Trophoblast cell (in vitro differentiated cells and primary cell): ENCODE data around the gene FAM241A.
"Not testable (repeated sequence)": the region's sequence is repeated elsewhere in the genome, so short reads cannot be mapped to it uniquely, and the experiment has no call there.

Source experiments
- DNase-seq, 2 donors: peaks; one replicate each; pipeline ENCODE4 v3.0.0-alpha.2; 2016
- H2AFZ ChIP-seq: 2 replicates; pipeline ENCODE4 v1.6.1; 2013; ENCODE audit warnings: low read length, moderate library complexity, mild to moderate bottlenecking; ENCODE audit not compliant: insufficient read depth, poor library complexity
- H2AK5ac ChIP-seq: 2 replicates; pipeline ENCODE4 v1.6.1; 2013; ENCODE audit warnings: mild to moderate bottlenecking, low read length
- H2BK120ac ChIP-seq: 2 replicates; pipeline ENCODE4 v1.6.1; 2013; ENCODE audit warnings: low read length, mild to moderate bottlenecking, moderate library complexity; ENCODE audit not compliant: insufficient read depth, poor library complexity
- H2BK12ac ChIP-seq: 2 replicates; pipeline ENCODE4 v1.6.1; 2013; ENCODE audit warnings: mild to moderate bottlenecking, low read length, moderate library complexity
- H2BK5ac ChIP-seq: 2 replicates; pipeline ENCODE4 v1.6.1; 2013; ENCODE audit warnings: low read length, low read depth, moderate library complexity, mild to moderate bottlenecking; ENCODE audit not compliant: poor library complexity
- H3K14ac ChIP-seq: 2 replicates; pipeline ENCODE4 v1.6.1; 2013; ENCODE audit warnings: mild to moderate bottlenecking, low read length
- H3K18ac ChIP-seq: 2 replicates; pipeline ENCODE4 v1.6.1; 2013; ENCODE audit warnings: mild to moderate bottlenecking, low read length
- H3K23ac ChIP-seq: 2 replicates; pipeline ENCODE4 v1.6.1; 2013; ENCODE audit warnings: low read length
- H3K27ac ChIP-seq: 2 replicates; pipeline ENCODE4 v1.5.1; 2013; ENCODE audit warnings: low read depth, mild to moderate bottlenecking, inconsistent platforms, low read length, moderate library complexity
- H3K27me3 ChIP-seq: 2 replicates; pipeline ENCODE4 v1.6.1; 2013; ENCODE audit warnings: inconsistent platforms, mild to moderate bottlenecking, low read length, moderate library complexity; ENCODE audit not compliant: insufficient read depth
- H3K36me3 ChIP-seq, 2 experiments: 1 replicate in 1 of 2; 2 replicates in 1 of 2; pipeline ENCODE4 v1.6.1; 2013; ENCODE audit warnings: low read length in 2 of 2, mild to moderate bottlenecking in 2 of 2, moderate library complexity in 1 of 2; ENCODE audit not compliant: insufficient read depth in 2 of 2, control insufficient read depth in 1 of 2
- H3K4ac ChIP-seq: 2 replicates; pipeline ENCODE4 v1.6.1; 2013; ENCODE audit warnings: low read depth, mild to moderate bottlenecking, low read length, moderate library complexity
- H3K4me1 ChIP-seq, 2 experiments: 1 replicate in 1 of 2; 2 replicates in 1 of 2; pipeline ENCODE4 v1.6.1; 2013; ENCODE audit warnings: low read length in 2 of 2, mild to moderate bottlenecking in 2 of 2, moderate library complexity in 1 of 2; ENCODE audit not compliant: insufficient read depth in 2 of 2, control insufficient read depth in 1 of 2
- H3K4me2 ChIP-seq: 2 replicates; pipeline ENCODE4 v1.6.1; 2013; ENCODE audit warnings: inconsistent platforms, mild to moderate bottlenecking, low read length, moderate library complexity
- H3K4me3 ChIP-seq: 2 replicates; pipeline ENCODE4 v1.5.1; 2013; ENCODE audit warnings: mild to moderate bottlenecking, low read depth, low read length, inconsistent platforms
- H3K79me1 ChIP-seq: one replicate; pipeline ENCODE4 v1.6.1; 2013; ENCODE audit warnings: low read length
- H3K79me2 ChIP-seq: 2 replicates; pipeline ENCODE4 v1.6.1; 2013; ENCODE audit warnings: low read length, mild to moderate bottlenecking; ENCODE audit not compliant: control insufficient read depth, insufficient read depth, poor library complexity
- H3K9ac ChIP-seq: 2 replicates; pipeline ENCODE4 v1.6.1; 2013; ENCODE audit warnings: mild to moderate bottlenecking, low read length
- H3K9me3 ChIP-seq: 2 replicates; pipeline ENCODE4 v1.6.1; 2013; ENCODE audit warnings: low read depth, mild to moderate bottlenecking, control low read depth, inconsistent platforms, low read length; ENCODE audit not compliant: insufficient read depth
- H4K12ac ChIP-seq: 2 replicates; pipeline ENCODE4 v1.6.1; 2013; ENCODE audit warnings: low read depth, mild to moderate bottlenecking, low read length, moderate library complexity
- H4K8ac ChIP-seq: 2 replicates; pipeline ENCODE4 v1.6.1; 2013; ENCODE audit warnings: low read depth, mild to moderate bottlenecking, low read length, moderate library complexity
- H4K91ac ChIP-seq: one replicate; pipeline ENCODE4 v1.6.1; 2013; ENCODE audit warnings: low read depth, mild to moderate bottlenecking, low read length, moderate library complexity
- WGBS: extraction: QIAGEN DNeasy Blood & Tissue Kit; methylation state at CpG from one replicate; pipeline ENCODE4 v1.1.7; 2013; ENCODE audit warnings: missing lambda C conversion rate; ENCODE audit not compliant: insufficient read length, insufficient coverage; ENCODE audit errors: extremely low coverage; 5-methylcytosine and 5-hydroxymethylcytosine counted together

FAM241A gene

GRCh38 chr4:112167794-112168193 is 22.5 kb downstream of the FAM241A start:
- no peak overlapping the region for H3K14ac ChIP-seq
- no peaks in the 10 kb centered on the region for H3K36me3 ChIP-seq
- no peak overlapping the region for H3K4ac ChIP-seq
- DNase-seq: no peak
- H3K18ac ChIP-seq: no peak overlapping the region
- H3K27ac ChIP-seq: no peak overlapping the region
- no peak overlapping the region for H4K12ac ChIP-seq
- H2BK12ac ChIP-seq: no peak overlapping the region
- H3K4me2 ChIP-seq: no peak overlapping the region
- H3K27me3 ChIP-seq: no peaks in the 10 kb centered on the region
- H2BK120ac ChIP-seq: no peak overlapping the region
- H3K4me3 ChIP-seq: no peak overlapping the region
- no peak overlapping the region for H2BK5ac ChIP-seq
- H3K4me1 ChIP-seq: no peaks in the 10 kb centered on the region
- H4K8ac ChIP-seq: no peak overlapping the region
- H3K23ac ChIP-seq: no peak overlapping the region
- no peaks in the 10 kb centered on the region for H3K79me1 ChIP-seq
- H3K79me2 ChIP-seq: no peaks in the 10 kb centered on the region
- no peak overlapping the region for H2AK5ac ChIP-seq
- no peaks in the 10 kb centered on the region for H3K9me3 ChIP-seq
- H3K9ac ChIP-seq: no peak overlapping the region
- H4K91ac ChIP-seq: no peak overlapping the region
- no peak overlapping the region for H2AFZ ChIP-seq

DNA sequence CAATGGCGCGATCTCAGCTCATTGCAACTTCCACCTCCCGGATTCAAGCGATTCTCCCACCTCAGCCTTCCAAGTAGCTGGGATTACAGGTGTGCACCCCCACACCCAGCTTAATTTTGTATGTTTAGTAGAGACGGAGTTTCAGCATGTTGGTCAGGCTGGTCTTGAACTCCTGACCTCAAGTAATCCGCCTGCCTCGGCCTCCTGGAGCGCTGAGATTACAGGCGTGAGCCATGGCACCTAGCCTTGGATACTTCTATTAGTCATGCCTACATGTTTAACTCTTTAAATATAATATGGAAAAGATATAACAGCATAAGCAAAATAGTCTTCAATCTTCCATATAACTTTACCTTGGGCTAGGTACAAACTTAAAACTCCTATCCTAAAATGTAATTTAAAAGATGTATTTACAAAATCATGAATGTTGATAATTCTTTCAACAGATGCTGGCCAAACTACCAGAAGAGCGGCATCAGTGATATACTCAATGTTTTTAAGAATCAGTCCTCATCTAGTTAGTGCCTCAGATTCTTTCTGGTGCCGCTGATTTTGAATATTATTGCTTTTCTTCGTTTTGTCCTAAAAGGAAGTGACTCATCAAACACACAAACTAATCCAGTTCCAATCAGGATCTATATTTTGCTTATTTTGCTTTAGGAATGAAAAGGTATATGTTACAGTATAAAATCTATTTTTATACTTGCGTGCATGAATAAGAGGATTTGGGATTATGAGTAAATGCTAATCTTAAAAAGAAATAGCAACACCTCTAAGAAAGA is 23.7 kb downstream of the FAM241A start:
- Histone ChIP-seq H3K4ac (no peak overlapping the region), H3K4me3 (no peak overlapping the region), H3K79me1 (no peaks in the 10 kb centered on the region), H4K12ac (no peak overlapping the region), H2BK5ac (no peak overlapping the region), H3K14ac (no peak overlapping the region), H3K9ac (no peak overlapping the region), H3K4me2 (no peak overlapping the region), H2BK120ac (no peak overlapping the region), H4K8ac (no peak overlapping the region), H3K27me3 (no peaks in the 10 kb centered on the region), H2BK12ac (no peak overlapping the region), H3K23ac (no peak overlapping the region), H2AK5ac (no peak overlapping the region), H2AFZ (no peak overlapping the region), H3K27ac (no peak overlapping the region), H3K18ac (no peak overlapping the region), H4K91ac (no peak overlapping the region), H3K79me2 (no peaks in the 10 kb centered on the region), H3K9me3 (no peaks in the 10 kb centered on the region), H3K4me1 (no peaks in the 10 kb centered on the region), H3K36me3 (no peaks in the 10 kb centered on the region)
- DNase-seq: no peak
- WGBS: no CpG with 5 or more reads among the region's 13 CpGs

- no peak overlapping the region for H2AK5ac ChIP-seq
- no peak overlapping the region for H2BK12ac ChIP-seq
- no peak overlapping the region for H3K4me2 ChIP-seq
- no peak overlapping the region for H3K18ac ChIP-seq
- no peaks in the 10 kb centered on the region for H3K9me3 ChIP-seq
- H3K9ac ChIP-seq: no peak overlapping the region
- no peak overlapping the region for H3K4ac ChIP-seq
- no peaks in the 10 kb centered on the region for H3K36me3 ChIP-seq
- no peaks in the 10 kb centered on the region for H3K79me1 ChIP-seq
- H4K91ac ChIP-seq: no peak overlapping the region
- H2BK5ac ChIP-seq: no peak overlapping the region
- H3K79me2 ChIP-seq: no peaks in the 10 kb centered on the region
- H3K27ac ChIP-seq: no peak overlapping the region
- no peak overlapping the region for H3K4me3 ChIP-seq
- H4K12ac ChIP-seq: no peak overlapping the region
- no peaks in the 10 kb centered on the region for H3K27me3 ChIP-seq
- H2BK120ac ChIP-seq: no peak overlapping the region
- no peak overlapping the region for H3K14ac ChIP-seq
- H4K8ac ChIP-seq: no peak overlapping the region
- H2AFZ ChIP-seq: no peak overlapping the region
- peak; percentile 16 to 40 for DNase-seq
- WGBS: no CpG with 5 or more reads among the region's 3 CpGs
- H3K23ac ChIP-seq: no peak overlapping the region
- H3K4me1 ChIP-seq: no peaks in the 10 kb centered on the region
Measured at GRCh38 chr4:112170451-112170993, 25.3 kb downstream of the FAM241A start.

GRCh38 chr4:112171051-112171763 is 26.0 kb downstream of the FAM241A start:
- H3K18ac ChIP-seq, H4K91ac ChIP-seq, H3K9me3 ChIP-seq, H3K4me1 ChIP-seq, H3K4me3 ChIP-seq, H3K14ac ChIP-seq, H3K23ac ChIP-seq, H3K79me1 ChIP-seq, H3K4me2 ChIP-seq, H3K27ac ChIP-seq, H2AK5ac ChIP-seq, H4K8ac ChIP-seq, H3K27me3 ChIP-seq, H3K9ac ChIP-seq, H3K4ac ChIP-seq, H3K36me3 ChIP-seq, H3K79me2 ChIP-seq, H2BK120ac ChIP-seq, H4K12ac ChIP-seq, DNase-seq, H2BK5ac ChIP-seq, H2AFZ ChIP-seq, H2BK12ac ChIP-seq: not testable (repeated sequence)
- no CpG with 5 or more reads among the region's 16 CpGs for whole genome bisulfite sequencing
